GM19238 (cell line): ENCODE data around the gene SLC25A5.
A peak's percentile ranks its signal among the peaks of the same experiment; 100 is the strongest.
"Not testable (repeated sequence)": the region's sequence is repeated elsewhere in the genome, so short reads cannot be mapped to it uniquely, and the experiment has no call there.

Experiments used
- DNase-seq: peaks from one replicate; pipeline ENCODE4 v3.0.0; 2011; ENCODE audit warnings: low spot score; ENCODE audit not compliant: insufficient read length

The SLC25A5 gene

DNA sequence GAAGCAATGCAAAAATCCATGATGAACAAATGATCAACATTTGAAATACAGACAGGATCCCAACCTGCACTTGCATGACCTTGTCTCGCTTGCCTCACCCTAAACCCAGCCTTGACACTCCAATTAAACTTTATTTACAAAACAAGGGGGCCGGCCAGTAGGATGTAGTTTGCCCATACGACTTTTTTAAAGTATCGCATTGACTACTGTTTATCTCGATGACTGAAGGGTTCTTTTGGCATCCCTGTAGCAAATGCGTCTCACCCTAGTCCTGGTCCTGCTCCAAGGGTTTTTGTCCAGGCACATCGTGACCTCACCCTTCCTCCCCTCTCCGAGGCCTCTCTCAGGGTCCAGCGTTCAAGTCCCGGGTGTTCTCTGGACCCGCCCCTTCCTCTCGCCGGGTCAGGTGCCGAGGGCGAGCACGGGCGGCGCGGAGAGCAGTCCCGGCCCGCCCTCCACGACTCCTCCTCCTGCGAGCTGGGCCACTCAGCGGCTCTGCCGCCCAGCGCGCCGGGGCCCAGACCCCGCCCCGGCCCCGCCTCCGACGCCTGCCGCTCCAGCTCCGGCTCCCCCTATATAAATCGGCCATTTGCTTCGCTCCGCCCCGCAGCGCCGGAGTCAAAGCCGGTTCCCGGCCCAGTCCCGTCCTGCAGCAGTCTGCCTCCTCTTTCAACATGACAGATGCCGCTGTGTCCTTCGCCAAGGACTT, at the start of gene SLC25A5:
TSS of gene SLC25A5 (plus strand) at position 603 of the 709 bp plus-strand sequence. CDS start at position 675, 72 bp downstream.
- peak; percentile 65 for DNase-seq

- no peak for DNase-seq
Measured at GRCh38 chrX:119419146-119419545, 49.1 kb upstream of the SLC25A5 start.

- no peak for DNase-seq
Measured at GRCh38 chrX:119419898-119420297, 48.3 kb upstream of the SLC25A5 start.

- DNase-seq = no peak
Measured at GRCh38 chrX:119421016-119421705, 47.1 kb upstream of the SLC25A5 start.

- no peak for DNase-seq
Measured at GRCh38 chrX:119423631-119424030, 44.6 kb upstream of the SLC25A5 start.

DNA sequence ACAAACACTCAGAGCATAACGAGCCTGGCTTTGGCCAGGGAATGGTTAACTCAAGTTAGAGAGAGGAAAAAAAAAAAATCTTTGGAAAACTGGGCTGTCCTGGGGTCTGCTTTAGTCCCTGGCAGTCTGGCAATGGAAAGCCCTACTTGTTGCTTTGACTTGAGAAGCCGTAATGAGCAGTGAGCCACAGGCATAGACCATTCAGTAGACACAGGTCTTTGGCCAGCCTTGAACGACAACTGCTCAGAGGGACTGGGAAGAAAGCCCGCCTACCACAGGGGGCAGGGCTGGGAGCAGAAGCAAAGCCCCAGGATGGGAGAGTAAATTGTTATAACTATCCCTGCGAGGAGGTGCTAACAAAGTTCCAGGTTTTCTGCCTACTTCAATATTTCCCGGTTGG, 43.2 kb upstream of the SLC25A5 start:
- no peak for DNase-seq

DNA sequence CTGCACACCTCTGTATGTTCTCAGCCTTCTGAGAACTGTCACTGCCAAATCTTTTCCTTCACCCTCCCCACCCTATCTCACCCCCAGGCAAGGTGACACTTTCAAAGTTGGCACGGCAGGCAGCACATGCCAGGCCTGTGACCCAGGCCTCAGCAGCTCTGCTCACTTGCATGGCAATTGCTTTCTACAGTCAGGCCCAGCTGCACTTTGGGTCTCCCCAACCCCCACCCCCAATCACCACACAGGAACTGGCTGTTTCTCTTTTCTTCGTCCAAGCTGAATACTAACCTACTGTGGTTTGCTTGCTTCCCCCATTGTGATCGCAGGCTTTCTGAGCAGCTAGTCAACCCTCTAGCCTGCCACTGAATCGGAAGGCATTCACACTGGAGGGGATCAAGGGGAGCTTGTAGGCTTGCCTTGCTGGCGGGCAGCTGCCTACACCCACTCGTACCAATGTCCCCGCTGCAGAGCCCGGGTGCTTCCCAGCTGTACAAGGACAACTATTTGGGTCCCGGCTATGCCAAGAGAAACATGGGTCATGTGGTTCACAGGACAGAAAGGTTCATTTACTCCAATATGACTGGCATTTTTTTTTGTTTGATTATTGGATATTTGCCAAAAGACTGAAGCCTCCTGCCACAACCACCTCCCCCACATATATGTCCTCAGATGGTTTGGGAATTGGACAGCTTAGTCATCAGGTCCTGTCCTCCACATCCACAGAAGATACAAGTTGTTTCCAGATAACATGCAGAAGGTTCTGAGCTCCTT, 41.0 kb upstream of the SLC25A5 start:
- peak; percentile 17 for DNase-seq

- DNase-seq = no peak
Measured at GRCh38 chrX:119427795-119428185, 40.5 kb upstream of the SLC25A5 start.

DNA sequence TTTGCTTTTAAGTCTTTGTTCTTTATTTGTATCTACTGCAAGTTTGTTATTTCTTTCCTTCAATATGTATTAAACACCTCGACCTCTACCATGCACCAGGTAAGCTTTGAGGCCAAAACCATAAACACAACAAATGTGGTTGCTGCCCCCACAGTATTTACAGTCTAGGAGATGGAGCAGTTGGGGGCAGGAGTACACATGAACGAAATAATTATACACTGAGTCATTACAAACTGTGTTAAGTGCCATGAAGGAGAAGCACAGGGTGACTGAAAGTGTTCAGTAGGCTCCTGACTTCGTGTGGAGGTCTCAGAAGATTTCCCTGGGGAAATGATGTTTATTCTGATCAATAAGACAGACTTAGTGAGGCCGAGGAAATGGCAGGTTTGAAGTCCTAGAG, 38.8 kb upstream of the SLC25A5 start:
- no peak for DNase-seq

DNA sequence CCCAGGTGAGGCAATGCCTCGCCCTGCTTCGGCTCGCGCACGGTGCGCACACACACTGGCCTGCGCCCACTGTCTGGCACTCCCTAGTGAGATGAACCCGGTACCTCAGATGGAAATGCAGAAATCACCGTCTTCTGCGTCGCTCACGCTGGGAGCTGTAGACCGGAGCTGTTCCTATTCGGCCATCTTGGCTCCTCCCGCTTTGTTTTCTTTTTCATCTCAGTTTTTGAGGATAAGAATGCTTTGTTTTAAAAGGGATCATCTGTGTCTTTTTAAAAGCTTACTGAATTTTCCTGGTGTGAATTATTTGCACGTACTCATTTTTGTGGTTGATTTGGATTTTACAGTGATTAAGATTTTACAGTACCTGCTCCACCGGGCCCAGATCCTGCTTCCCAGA, 26.9 kb upstream of the SLC25A5 start:
- not testable (repeated sequence) for DNase-seq

GRCh38 chrX:119442286-119442685, 26.0 kb upstream of the SLC25A5 start:
- no peak for DNase-seq

DNA sequence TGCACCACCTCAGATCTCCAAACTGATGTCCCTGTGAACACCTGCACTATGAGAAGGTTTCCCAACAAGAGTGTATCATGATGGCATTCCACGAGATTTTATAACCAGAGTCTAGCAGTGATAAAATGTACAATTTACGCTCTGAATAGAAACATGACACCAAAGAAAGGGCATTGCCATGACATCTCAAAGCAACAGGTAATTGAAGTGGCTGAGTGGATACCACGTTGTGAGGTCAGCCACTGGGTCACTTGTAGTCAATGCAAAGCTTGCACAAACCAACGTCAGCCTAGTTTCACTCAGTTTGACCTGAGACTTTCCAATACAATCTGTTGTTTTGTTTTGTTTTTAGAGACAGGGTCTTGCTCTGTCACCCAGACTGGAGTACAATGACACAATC, 15.0 kb upstream of the SLC25A5 start:
- DNase-seq = no peak

DNA sequence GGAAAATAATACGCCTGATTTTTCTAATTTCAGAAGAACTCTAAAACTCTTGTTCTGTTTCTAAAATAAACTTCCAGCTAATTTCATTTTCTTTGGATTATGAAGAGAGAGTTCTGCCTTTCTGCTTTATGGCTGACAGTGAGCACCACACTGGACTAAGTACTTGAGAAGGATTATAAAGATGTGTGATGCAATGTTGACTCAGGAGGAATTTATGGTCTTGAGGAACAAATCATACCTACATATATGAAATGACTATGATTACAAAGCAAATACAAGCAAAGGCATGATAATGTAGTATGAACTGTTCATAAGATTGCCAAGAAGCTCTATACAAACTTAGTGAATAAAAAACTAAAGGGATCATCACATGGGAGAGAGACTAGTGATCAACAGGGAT, 13.0 kb upstream of the SLC25A5 start:
- DNase-seq = no peak

GRCh38 chrX:119459181-119459580, 9.1 kb upstream of the SLC25A5 start:
- DNase-seq = no peak

- DNase-seq = no peak
Measured at GRCh38 chrX:119465555-119465954, 2.7 kb upstream of the SLC25A5 start.

DNA sequence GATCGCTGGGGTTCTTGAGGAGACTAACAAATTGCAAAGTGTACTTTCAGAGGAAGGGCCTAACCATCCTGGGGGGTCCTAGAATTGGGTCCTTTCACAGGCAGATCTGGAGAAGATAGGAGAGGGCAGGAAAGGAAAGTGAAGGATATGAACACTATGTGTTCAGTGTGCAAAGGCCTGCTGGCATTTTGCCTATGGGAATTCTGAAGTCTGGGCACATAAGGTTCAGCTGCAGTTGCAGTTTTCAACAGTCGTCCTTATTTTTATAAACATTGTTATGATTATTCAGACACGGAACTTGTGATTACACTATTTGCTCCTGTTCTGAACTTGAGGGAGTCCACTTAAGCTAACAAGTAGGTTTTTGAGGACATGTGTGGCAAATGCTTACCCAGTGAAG, 1.3 kb upstream of the SLC25A5 start:
- no peak for DNase-seq

- DNase-seq = no peak
Measured at GRCh38 chrX:119467433-119467832, 811 bp upstream of the SLC25A5 start.

DNA sequence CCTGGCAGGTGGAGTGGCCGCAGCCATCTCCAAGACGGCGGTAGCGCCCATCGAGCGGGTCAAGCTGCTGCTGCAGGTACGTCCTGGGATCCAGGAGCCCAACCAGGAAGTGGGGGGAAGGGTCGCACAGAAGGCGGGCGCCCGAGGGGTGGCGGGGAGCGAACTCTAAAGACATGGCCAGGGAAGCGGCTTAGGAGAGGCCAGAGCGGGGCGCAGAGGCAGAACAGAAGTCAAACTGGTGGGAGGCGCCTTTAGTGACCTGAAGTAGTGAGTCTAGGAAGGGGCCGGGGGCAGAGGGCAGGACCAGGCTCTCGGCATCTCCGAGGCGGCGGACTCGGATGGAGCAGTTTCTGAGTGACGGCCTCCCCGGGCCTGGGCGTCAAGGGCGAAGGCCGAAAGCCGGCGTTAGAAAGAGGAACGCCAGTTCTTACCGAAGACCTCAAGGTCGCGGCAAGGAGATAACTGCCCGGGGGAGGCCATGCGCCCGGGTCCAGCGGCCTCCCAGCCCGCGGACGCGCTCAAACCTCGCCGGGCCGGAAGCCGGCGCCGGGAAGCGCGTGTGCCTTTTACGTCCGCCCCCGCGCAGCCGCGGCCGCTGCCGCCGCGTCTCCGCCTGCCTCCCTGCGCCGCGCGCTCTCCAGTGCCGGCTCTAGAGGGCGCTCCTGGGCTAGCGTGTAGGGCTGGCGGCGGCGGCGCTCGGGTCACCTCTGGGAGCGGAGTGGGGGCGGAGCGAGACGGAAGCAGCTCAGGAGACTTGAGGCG, 488 bp downstream of the SLC25A5 start:
- DNase-seq = peak; percentile 53

GRCh38 chrX:119469313-119469635, 1.0 kb downstream of the SLC25A5 start:
- no peak for DNase-seq

DNA sequence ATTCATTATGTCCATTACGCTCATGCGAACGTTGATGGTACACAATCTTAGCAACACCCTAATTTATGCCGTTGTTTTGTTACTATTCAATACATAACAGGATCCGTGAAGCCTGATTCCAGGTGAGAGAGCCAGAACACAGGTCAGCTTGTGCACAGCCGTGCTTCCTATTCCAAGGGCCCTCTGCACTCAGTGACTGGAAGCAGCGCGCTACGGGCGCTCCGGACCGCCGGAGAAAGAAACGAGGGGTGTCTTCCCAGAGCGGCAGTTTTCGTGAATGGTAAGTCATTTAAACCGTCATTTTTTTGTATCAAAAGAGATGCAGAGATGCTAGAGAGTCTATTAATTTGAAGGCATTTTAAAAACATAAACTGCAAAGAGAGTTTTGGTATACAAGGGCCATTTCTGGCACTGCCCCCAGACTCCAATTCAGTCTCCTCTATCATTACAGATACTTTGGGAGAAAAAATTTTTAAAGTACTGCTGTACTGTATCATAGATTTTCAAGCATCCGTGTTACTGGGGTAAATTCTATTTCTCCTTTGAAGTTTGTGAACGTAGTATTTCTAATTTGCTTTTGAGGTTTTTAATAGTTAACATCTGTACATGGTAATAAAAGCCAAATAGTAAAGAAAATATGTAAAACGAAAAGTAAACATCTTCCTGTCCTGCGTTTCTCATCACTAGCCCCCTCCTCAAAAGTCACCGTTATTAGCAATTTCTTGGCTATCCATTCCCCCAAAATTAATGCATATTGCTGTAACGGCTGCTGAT, 6.6 kb downstream of the SLC25A5 start:
- no peak for DNase-seq
